HG02610 (cell line): ENCODE data around the gene UMAD1.

ENCODE experiments used
- ATAC-seq: cut with Tn5 transposase; IDR thresholded peaks from one replicate; pipeline ENCODE4 v1.9.1; 2021; ENCODE audit warnings: mild to moderate bottlenecking, moderate library complexity; ENCODE audit not compliant: unreplicated experiment

The UMAD1 gene

GRCh38 chr7:7868572-7868899 is 228.0 kb downstream of the UMAD1 start:
- peak; percentile 37 for ATAC-seq

GRCh38 chr7:7869036-7869435 is 228.5 kb downstream of the UMAD1 start:
- ATAC-seq, result no peak

GRCh38 chr7:7869651-7870050 is 229.1 kb downstream of the UMAD1 start:
- ATAC-seq, result no peak

DNA sequence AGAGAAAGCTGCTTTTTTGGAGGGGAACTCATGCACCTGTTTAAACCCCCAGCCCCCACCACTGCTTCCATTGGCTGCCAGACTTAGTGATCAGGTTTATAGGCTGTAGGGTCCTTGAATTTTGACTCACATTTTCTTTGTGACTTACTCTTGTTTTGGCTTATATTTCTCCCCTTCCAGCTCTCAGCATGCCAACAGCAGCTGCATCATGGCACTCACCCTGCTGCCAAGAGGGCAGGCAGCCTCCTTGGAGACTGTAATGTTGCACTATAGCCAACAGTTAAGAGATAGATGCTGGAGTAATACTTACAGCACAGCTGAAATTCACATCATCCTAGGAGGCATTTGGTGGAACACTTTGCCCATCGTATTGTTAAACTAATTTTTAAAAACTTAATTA is 230.0 kb downstream of the UMAD1 start:
- ATAC-seq, result no peak

DNA sequence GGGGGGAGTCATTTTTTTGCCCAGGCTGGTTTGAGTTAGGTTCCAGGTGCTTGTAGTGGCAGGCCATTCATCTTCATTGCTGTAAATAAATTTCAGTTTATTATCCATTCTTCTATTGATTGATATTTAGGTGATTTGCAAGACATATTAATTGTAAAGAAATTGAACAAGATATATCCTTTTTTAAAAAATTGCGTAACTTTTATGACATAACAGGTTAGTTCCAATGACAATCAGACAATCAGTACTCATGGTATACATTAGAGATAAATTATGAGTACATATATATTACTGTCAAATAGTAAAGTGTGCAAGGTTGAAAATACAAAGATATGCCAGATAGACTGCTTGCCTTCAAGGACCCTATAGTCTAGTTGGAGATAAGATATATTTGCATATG is 235.9 kb downstream of the UMAD1 start:
- ATAC-seq, result no peak

DNA sequence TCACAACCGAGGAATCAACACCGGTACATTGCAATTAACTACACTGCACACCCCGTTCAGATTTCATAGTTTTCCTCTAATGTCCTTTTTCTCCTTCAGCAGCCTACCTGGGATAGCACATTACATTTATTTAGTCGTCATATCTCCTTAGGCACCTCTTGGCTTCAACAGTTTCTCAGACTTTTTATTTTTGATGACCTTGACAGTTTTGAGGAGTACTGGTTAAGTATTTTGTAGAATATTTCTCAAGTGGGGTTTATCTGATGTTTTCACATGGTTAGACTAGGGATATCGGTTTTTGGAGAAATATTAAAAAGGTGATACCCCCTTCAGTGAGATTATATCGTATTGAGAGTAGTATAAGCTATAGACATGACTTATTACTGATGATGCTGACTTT is 241.0 kb downstream of the UMAD1 start:
- ATAC-seq, result no peak

DNA sequence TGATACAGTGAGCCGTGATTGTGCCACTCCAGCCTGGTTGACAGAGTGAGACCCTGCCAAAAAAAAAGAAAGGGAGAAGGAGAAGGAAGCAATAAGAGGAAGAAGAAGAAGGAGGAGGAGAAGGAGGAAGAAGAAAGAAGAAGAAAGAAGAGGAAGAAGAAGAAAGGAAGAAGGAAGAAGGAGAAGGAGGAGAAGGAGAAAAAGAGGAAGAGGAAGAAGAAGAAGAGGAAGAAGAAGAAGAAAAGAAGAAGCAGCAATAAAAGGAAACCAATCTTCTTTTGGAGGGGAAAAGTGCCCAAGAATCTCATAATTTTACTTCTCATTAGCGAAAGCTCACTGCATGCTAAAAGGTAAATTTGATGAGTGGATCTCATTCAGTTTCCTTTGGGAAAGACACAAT is 242.3 kb downstream of the UMAD1 start:
- ATAC-seq, result no peak

- no peak for ATAC-seq
Observed at GRCh38 chr7:7883394-7883793, 242.8 kb downstream of the UMAD1 start.

DNA sequence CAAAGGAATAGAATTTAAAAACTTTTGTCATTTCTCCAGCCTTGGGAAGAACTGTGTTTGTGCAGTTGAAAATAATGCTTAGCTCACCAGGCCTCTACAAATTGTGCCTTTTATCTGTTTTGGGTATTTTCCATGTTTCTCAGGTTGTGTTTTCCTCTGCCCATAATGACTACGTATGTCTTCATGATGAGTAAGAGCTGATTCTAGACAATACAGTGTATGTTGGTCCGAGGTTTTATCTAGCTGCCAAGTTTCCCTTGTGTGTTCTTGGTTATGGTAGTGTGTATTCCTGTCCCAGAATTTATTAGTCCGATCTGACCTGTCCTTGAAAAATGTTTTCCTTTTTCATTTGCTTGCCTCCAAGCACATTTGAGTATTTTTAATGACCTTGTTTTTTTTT is 244.3 kb downstream of the UMAD1 start:
- no peak for ATAC-seq

- ATAC-seq, result no peak
Observed at GRCh38 chr7:7889791-7890568, 249.4 kb downstream of the UMAD1 start.

DNA sequence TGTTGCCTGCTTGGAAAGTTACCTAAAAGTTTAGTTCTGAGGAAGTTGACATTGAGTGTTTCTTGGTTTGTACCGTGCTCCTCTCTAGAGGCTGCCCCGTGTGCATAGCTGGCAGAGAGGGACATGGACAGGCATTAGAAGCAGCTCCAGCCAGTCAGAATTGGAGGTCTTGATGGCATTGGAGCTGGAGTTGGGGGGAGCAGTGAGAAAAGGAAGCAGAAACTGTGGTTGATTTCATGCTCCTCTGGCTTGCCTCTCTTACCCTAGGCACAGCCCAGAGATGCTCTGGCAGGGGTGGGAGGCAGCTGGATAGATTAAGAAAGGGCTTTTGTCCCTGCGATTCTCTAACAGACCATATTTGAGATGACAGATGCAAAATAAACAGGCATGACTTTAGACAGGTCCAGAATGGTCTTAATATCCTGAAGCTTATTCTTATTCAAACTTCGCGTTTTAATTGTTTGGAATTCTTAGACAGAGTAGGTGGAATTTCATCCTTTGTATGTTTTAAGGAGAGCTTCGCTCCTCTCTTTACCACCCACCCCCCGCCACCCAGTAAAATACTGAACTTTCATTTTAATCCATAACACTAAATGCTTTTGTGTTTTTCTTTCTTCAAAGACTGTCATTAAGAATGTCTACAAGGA is 254.6 kb downstream of the UMAD1 start:
- no peak for ATAC-seq

- ATAC-seq, result no peak
Observed at GRCh38 chr7:7895754-7896153, 255.2 kb downstream of the UMAD1 start.

DNA sequence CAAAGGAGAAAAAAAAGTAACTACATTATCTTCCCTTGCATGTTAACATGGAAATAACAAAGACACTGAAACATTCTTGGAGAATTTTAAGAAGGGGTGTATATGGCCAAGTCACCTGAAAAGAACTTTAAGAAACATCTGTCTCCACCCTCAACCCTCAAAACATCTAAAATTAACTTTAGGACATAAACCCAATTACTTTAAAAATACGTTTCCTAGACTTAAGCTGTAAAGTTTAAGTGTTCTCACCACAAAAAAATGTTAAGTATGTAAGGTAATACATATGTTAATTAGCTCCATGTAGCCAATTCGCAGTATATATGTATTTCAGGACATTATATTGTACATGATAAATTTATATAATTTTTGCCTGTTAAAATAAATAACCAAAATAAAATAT is 257.0 kb downstream of the UMAD1 start:
- no peak for ATAC-seq

- no peak for ATAC-seq
Observed at GRCh38 chr7:7897949-7898515, 257.5 kb downstream of the UMAD1 start.

GRCh38 chr7:7902845-7903244 is 262.3 kb downstream of the UMAD1 start:
- ATAC-seq, result no peak

DNA sequence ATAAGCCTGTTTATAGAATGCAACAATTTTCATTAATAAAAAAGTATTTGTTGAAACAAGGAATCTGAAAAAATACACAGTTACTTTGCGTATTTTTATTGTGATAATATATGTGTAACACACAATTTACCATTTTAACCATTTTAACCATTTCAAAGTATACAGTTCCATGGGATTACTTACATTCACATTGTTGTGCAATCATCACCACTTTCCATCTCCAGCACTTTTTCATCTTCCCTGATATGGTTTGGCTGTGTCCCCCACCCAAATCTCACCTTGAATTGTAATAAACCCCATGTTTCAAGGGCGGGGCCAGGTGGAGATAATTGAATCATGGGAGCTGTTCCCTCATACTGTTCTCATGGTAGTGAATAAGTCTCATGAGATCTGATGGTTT is 266.8 kb downstream of the UMAD1 start:
- no peak for ATAC-seq

DNA sequence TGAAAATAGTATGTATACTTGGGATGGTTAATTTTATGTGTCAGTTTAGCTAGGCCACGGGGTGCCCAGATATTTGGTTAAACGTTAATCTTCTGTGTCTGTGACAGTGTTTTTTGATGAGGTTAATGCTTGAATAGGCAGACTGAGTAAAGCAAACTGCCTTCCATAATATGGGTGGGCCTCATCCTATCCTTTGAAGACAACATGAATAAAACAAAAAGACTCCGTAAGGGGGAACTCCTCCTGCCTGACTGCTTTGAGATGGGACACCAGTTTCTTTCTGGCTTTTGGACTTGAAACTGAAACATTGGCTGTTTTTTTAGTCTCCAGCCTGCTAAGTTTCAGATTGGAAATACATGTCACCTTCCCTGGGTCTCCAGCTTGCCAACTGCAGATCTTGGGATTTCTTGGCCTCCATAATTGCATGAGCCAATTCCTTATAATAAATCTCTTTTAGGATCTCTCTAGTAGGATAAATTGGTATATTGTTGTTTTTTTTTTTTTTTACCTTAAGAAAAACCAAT is 268.1 kb downstream of the UMAD1 start:
- ATAC-seq, result no peak

DNA sequence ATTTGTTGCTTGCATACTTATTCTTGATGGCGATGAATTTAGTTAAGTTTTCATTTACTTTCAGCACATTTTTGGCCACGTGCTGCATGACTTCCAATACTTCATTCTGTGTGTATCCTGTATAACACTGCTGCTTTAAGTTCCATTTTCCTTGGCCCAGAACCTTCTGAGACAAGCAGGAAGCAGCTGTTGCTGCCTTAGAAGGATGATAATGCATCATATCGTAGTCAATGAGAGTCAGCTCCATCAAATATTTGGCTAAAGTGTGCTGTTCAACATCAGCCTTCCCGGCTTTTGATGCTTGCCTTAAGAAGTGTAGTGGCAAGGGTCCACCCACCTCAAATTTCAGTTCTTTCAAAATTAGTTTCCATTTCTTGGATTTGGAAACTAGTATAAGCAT is 268.8 kb downstream of the UMAD1 start:
- no peak for ATAC-seq

DNA sequence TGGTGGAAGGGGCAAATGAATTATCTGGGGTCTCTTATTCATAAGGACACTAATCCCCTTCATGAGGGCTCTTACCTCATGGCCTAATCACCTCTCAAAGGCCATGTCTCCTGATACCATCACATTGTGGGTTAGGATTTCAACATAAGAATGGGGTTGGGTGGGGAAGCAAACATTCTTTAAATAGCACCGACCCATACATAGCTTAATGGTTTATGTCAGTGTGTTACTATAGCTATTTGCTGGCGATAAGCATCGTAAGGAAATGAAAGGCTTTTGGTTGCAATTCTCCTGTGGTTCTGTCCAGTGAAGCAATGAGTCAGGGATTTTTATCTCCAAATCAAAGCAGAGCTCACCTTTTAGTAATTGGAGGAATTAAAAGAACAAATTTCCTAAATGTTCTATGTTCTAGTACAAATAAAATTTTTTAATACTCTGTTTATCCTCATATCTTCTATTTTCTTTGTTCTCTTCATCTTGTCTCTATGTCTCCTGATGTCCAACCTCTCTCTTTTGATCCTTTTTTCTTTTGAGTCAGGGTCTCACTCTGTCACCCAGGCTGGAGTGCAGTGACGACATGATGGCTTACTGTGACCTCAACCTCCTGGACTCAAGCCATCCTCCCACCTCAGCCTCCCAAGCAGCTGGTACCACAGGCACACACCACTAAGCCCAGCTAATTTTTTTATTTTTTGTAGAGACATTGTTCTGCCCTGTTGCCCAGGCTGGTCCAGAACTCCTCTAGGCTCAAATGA is 271.0 kb downstream of the UMAD1 start:
- no peak for ATAC-seq

GRCh38 chr7:7912937-7913336 is 272.4 kb downstream of the UMAD1 start:
- no peak for ATAC-seq

DNA sequence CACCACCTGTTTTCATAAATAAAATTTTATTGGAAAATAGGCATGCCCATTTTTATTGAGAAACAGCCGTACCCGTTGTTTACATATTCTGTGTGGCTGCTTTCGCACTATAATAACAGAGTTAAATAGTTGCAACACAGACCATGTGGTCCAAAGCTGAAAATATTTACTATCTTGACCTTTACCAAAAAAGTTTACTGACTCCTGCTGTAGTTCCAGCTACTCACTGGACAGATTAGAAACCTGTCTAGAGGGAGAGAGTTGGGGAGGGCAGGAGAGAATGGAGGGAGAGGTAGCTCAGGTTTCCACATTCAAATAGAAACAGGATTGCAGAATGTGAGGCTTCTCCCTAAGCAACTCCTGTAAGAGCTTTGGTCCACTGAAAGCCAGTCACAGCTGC is 273.0 kb downstream of the UMAD1 start:
- ATAC-seq, result no peak

DNA sequence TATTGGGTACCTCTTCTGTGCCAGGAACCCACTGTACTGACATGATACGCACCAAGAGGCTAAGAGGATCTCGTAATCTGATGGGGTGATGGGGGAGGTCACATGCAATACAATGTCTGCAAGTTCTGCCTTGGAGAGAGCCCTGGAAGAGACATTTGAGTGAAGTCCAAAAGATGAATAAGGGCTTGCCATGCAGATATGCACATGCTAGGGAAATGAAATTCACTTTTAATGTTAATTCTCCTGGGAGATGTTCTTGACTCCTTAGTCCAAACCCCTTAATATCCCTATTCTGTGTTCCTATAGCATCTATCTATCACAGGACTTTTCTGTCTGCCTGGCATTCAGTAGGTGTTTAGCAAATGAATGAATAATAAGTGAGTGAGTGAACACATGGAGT is 274.0 kb downstream of the UMAD1 start:
- ATAC-seq, result no peak
